ENCODE data around the gene USP10.
A peak's percentile ranks its signal among the peaks of the same experiment; 100 is the strongest.

The USP10 gene

GRCh38 chr16:84694980-84695379 lies 4.8 kb upstream of the USP10 start:
- no peak for TF ChIP-seq CTCF (IDR thresholded peaks at IDR 0.05; ENCODE audit: low read depth, low read length)
- H3K9me3 ChIP-seq (ENCODE audit: severe bottlenecking), result no peaks in the 10 kb centered on the region
- DNase-seq, result no peak
- H3K27ac ChIP-seq, result no peak overlapping the region
- H3K4me3 ChIP-seq (ENCODE audit: low read depth, low read length), result no peak overlapping the region
- no peaks in the 10 kb centered on the region for H3K36me3 ChIP-seq
- H3K27me3 ChIP-seq (ENCODE audit: insufficient read depth, low read depth, severe bottlenecking), result no peaks in the 10 kb centered on the region

- Histone ChIP-seq H3K27me3 (ENCODE audit: insufficient read depth, low read depth, severe bottlenecking) (no peaks in the 10 kb centered on the region), H3K27ac (peak overlapping the region; percentile 82), H3K4me3 (ENCODE audit: low read depth, low read length) (peak overlapping the region; percentile 50), H3K9me3 (ENCODE audit: severe bottlenecking) (no peaks in the 10 kb centered on the region), H3K36me3 (no peaks in the 10 kb centered on the region)
- DNase-seq, result no peak
- no peak for TF ChIP-seq CTCF (IDR thresholded peaks at IDR 0.05; ENCODE audit: low read depth, low read length)
Observed at GRCh38 chr16:84699147-84699711, 571 bp upstream of the USP10 start.

- H3K9me3 ChIP-seq (ENCODE audit: severe bottlenecking), result no peaks in the 10 kb centered on the region
- H3K4me3 ChIP-seq (ENCODE audit: low read depth, low read length), result peak overlapping the region; percentile 61
- peak overlapping the region; percentile 82 for H3K27ac ChIP-seq
- TF ChIP-seq CTCF (IDR thresholded peaks at IDR 0.05; ENCODE audit: low read depth, low read length), result no peak
- H3K36me3 ChIP-seq, result no peaks in the 10 kb centered on the region
- no peaks in the 10 kb centered on the region for H3K27me3 ChIP-seq (ENCODE audit: insufficient read depth, low read depth, severe bottlenecking)
- no peak for DNase-seq
Observed at GRCh38 chr16:84700446-84701300, 873 bp downstream of the USP10 start.

GRCh38 chr16:84703681-84704080 lies 3.9 kb downstream of the USP10 start:
- peak; percentile 8 for DNase-seq
- H3K27ac ChIP-seq, result no peak overlapping the region
- no peaks in the 10 kb centered on the region for H3K36me3 ChIP-seq
- no peaks in the 10 kb centered on the region for H3K27me3 ChIP-seq (ENCODE audit: insufficient read depth, low read depth, severe bottlenecking)
- H3K4me3 ChIP-seq (ENCODE audit: low read depth, low read length), result no peak overlapping the region
- no peak for TF ChIP-seq CTCF (IDR thresholded peaks at IDR 0.05; ENCODE audit: low read depth, low read length)
- H3K9me3 ChIP-seq (ENCODE audit: severe bottlenecking), result no peaks in the 10 kb centered on the region

GRCh38 chr16:84704253-84704652 lies 4.5 kb downstream of the USP10 start:
- H3K27ac ChIP-seq, result no peak overlapping the region
- DNase-seq, result no peak
- H3K27me3 ChIP-seq (ENCODE audit: insufficient read depth, low read depth, severe bottlenecking), result no peaks in the 10 kb centered on the region
- TF ChIP-seq CTCF (IDR thresholded peaks at IDR 0.05; ENCODE audit: low read depth, low read length), result no peak
- H3K9me3 ChIP-seq (ENCODE audit: severe bottlenecking), result no peaks in the 10 kb centered on the region
- H3K36me3 ChIP-seq, result no peaks in the 10 kb centered on the region
- no peak overlapping the region for H3K4me3 ChIP-seq (ENCODE audit: low read depth, low read length)

Data from WERI-Rb-1 (cell line).